DMS79 (cell line): ENCODE data around the gene FMO5.
"Not testable (repeated sequence)": the region's sequence is repeated elsewhere in the genome, so short reads cannot be mapped to it uniquely, and the experiment has no call there.

Experiments
- DNase-seq: peaks from one replicate; lab custom pipeline; 2025; lab: John Stamatoyannopoulos, UW

FMO5 gene

GRCh38 chr1:147238925-147239820 lies 14.0 kb upstream of the FMO5 start:
- DNase-seq = no peak

GRCh38 chr1:147238053-147238902 lies 13.1 kb upstream of the FMO5 start:
- DNase-seq = no peak

GRCh38 chr1:147236959-147237791 lies 12.0 kb upstream of the FMO5 start:
- DNase-seq = no peak

GRCh38 chr1:147236448-147236847 lies 11.3 kb upstream of the FMO5 start:
- no peak for DNase-seq

- no peak for DNase-seq
Observed at GRCh38 chr1:147235822-147236221, 10.7 kb upstream of the FMO5 start.

GRCh38 chr1:147233903-147234302 lies 8.8 kb upstream of the FMO5 start:
- not testable (repeated sequence) for DNase-seq

GRCh38 chr1:147231032-147231431 lies 5.9 kb upstream of the FMO5 start:
- not testable (repeated sequence) for DNase-seq

- no peak for DNase-seq
Observed at GRCh38 chr1:147223740-147224615, 1.2 kb downstream of the FMO5 start.

- DNase-seq = no peak
Observed at GRCh38 chr1:147218606-147219005, 6.5 kb downstream of the FMO5 start.

- no peak for DNase-seq
Observed at GRCh38 chr1:147217141-147217540, 8.0 kb downstream of the FMO5 start.

GRCh38 chr1:147216124-147216523 lies 9.0 kb downstream of the FMO5 start:
- DNase-seq = no peak

- no peak for DNase-seq
Observed at GRCh38 chr1:147215540-147215916, 9.6 kb downstream of the FMO5 start.

- DNase-seq = no peak
Observed at GRCh38 chr1:147214842-147215539, 10.1 kb downstream of the FMO5 start.

GRCh38 chr1:147214325-147214724 lies 10.8 kb downstream of the FMO5 start:
- DNase-seq = no peak

GRCh38 chr1:147213271-147213670 lies 11.9 kb downstream of the FMO5 start:
- DNase-seq = no peak

GRCh38 chr1:147211577-147211976 lies 13.6 kb downstream of the FMO5 start:
- DNase-seq = no peak

GRCh38 chr1:147210987-147211386 lies 14.2 kb downstream of the FMO5 start:
- no peak for DNase-seq

GRCh38 chr1:147209825-147210821 lies 15.0 kb downstream of the FMO5 start:
- DNase-seq = no peak

GRCh38 chr1:147208619-147209018 lies 16.5 kb downstream of the FMO5 start:
- no peak for DNase-seq
